ENCODE results near the gene DNAH7. TPM values are rescaled to one million over a fixed set of nuclear protein-coding genes. Genes with fewer than 3 reads are reported as not detected.

Gene DNAH7
- total and polyA plus RNA-seq, 2 of the 13 experiments (the other 11 are each of a cell fraction or from before 2014, with no cell fraction given), result 0.09 TPM; not detected in 1

DNA sequence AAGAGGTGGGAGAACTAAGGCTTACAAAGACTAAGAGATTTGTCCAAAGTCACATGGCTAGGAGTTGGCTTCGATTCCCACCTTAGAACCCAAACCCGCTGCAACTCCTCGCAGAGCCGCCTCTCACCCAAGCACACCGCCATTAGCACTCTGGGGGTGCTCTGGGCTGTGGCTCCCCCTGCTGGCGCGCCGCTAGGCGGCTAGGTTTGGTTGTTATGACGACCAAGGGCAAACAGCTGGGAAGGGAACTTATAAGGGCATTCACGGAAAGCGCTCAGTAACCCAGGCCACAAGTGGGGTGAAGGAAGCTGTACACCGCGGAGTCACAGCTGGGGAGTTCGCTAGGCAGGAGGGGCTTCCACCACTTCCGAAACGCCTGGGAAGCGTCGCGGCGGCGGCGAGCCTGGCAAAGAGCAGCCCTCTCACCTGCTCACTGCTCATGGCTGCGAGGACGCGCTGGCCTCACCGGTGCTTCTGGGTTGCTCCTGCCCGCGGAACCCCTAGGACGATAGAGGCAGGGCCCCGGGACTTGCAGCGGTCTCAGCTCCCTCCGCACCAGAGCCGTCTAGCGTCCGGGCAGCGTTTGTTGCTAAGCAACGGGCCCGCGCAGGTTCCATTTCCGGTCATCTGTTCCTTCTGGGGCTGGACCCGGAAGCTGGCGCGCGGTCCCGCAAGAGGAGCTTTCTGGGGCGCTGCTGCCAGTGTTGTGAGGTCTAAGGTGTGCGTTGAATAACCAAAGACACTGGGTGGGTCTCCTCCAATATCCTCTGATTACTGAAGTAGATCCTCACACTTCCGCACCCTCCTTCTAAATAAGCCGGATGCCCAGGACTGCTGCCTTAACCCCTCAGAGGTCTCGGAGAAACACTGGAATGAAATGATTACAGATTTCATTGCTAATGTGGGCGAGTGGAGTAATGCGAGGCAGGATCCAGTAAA is at the start of gene DNAH7 (continued):
- TF ChIP-seq NR3C1 (CRISPR knock-in tag; IDR thresholded peaks at IDR 0.05) (no peak), PHF8 (CRISPR knock-in tag; IDR thresholded peaks at IDR 0.05) (peak; percentile 46), NKX3-1 (CRISPR knock-in tag; IDR thresholded peaks at IDR 0.05) (no peak), RBFOX2 (IDR thresholded peaks at IDR 0.05; ENCODE audit: low read depth, low read length) (peak; percentile 65), ZNF678 (CRISPR knock-in tag; IDR thresholded peaks at IDR 0.05) (0 out of 2 replicates have a peak, but pooled peaks have one; percentile 36), SOX6 (IDR thresholded peaks at IDR 0.05) (no peak), SOX6 (CRISPR knock-in tag; IDR thresholded peaks at IDR 0.05) (no peak), TARDBP (CRISPR knock-in tag; IDR thresholded peaks at IDR 0.05) (peak; percentile 65; the same call in 1 of the 2 replicates), TOE1 (CRISPR knock-in tag; IDR thresholded peaks at IDR 0.05) (0 out of 2 replicates have a peak, but pooled peaks have one; percentile 59), SIN3B (IDR thresholded peaks at IDR 0.05; ENCODE audit: low read length) (peak; percentile 34; the same call in 1 of the 2 replicates), RNF2 (conservative IDR thresholded peaks at IDR 0.05; ENCODE audit: low read depth) (peak; percentile 73), NR1H2 (CRISPR knock-in tag; IDR thresholded peaks at IDR 0.05; ENCODE audit: borderline replicate concordance, low read depth) (no peak), KMT2B (CRISPR knock-in tag; IDR thresholded peaks at IDR 0.05) (no peak; the same call in 1 of the 2 replicates), ZNF652 (CRISPR knock-in tag; IDR thresholded peaks at IDR 0.05; ENCODE audit: borderline replicate concordance, low read depth) (no peak), ZFP41 (CRISPR knock-in tag; IDR thresholded peaks at IDR 0.05; ENCODE audit: borderline replicate concordance) (no peak)
- TF ChIP-seq, protein P1, sequence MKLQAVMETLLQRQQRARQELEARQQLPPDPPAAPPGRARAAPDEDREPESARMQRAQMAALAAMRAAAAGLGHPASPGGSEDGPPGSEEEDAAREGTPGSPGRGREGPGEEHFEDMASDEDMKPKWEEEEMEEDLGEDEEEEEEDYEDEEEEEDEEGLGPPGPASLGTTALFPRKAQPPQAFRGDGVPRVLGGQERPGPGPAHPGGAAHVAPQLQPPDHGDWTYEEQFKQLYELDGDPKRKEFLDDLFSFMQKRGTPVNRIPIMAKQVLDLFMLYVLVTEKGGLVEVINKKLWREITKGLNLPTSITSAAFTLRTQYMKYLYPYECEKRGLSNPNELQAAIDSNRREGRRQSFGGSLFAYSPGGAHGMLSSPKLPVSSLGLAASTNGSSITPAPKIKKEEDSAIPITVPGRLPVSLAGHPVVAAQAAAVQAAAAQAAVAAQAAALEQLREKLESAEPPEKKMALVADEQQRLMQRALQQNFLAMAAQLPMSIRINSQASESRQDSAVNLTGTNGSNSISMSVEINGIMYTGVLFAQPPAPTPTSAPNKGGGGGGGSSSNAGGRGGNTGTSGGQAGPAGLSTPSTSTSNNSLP (IDR thresholded peaks at IDR 0.05; ENCODE audit: low read depth, low read length), result peak; percentile 52; the same call in 1 of the 2 replicates
- TF ChIP-seq, protein P2, sequence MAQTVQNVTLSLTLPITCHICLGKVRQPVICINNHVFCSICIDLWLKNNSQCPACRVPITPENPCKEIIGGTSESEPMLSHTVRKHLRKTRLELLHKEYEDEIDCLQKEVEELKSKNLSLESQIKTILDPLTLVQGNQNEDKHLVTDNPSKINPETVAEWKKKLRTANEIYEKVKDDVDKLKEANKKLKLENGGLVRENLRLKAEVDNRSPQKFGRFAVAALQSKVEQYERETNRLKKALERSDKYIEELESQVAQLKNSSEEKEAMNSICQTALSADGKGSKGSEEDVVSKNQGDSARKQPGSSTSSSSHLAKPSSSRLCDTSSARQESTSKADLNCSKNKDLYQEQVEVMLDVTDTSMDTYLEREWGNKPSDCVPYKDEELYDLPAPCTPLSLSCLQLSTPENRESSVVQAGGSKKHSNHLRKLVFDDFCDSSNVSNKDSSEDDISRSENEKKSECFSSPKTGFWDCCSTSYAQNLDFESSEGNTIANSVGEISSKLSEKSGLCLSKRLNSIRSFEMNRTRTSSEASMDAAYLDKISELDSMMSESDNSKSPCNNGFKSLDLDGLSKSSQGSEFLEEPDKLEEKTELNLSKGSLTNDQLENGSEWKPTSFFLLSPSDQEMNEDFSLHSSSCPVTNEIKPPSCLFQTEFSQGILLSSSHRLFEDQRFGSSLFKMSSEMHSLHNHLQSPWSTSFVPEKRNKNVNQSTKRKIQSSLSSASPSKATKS (CRISPR knock-in tag; IDR thresholded peaks at IDR 0.05), result no peak
- TF ChIP-seq, protein P3, sequence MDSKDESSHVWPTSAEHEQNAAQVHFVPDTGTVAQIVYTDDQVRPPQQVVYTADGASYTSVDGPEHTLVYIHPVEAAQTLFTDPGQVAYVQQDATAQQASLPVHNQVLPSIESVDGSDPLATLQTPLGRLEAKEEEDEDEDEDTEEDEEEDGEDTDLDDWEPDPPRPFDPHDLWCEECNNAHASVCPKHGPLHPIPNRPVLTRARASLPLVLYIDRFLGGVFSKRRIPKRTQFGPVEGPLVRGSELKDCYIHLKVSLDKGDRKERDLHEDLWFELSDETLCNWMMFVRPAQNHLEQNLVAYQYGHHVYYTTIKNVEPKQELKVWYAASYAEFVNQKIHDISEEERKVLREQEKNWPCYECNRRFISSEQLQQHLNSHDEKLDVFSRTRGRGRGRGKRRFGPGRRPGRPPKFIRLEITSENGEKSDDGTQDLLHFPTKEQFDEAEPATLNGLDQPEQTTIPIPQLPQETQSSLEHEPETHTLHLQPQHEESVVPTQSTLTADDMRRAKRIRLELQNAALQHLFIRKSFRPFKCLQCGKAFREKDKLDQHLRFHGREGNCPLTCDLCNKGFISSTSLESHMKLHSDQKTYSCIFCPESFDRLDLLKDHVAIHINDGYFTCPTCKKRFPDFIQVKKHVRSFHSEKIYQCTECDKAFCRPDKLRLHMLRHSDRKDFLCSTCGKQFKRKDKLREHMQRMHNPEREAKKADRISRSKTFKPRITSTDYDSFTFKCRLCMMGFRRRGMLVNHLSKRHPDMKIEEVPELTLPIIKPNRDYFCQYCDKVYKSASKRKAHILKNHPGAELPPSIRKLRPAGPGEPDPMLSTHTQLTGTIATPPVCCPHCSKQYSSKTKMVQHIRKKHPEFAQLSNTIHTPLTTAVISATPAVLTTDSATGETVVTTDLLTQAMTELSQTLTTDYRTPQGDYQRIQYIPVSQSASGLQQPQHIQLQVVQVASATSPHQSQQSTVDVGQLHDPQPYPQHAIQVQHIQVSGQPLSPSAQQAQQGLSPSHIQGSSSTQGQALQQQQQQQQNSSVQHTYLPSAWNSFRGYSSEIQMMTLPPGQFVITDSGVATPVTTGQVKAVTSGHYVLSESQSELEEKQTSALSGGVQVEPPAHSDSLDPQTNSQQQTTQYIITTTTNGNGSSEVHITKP (CRISPR knock-in tag; IDR thresholded peaks at IDR 0.05; ENCODE audit: low read depth), result no peak
- TF ChIP-seq, protein P4, sequence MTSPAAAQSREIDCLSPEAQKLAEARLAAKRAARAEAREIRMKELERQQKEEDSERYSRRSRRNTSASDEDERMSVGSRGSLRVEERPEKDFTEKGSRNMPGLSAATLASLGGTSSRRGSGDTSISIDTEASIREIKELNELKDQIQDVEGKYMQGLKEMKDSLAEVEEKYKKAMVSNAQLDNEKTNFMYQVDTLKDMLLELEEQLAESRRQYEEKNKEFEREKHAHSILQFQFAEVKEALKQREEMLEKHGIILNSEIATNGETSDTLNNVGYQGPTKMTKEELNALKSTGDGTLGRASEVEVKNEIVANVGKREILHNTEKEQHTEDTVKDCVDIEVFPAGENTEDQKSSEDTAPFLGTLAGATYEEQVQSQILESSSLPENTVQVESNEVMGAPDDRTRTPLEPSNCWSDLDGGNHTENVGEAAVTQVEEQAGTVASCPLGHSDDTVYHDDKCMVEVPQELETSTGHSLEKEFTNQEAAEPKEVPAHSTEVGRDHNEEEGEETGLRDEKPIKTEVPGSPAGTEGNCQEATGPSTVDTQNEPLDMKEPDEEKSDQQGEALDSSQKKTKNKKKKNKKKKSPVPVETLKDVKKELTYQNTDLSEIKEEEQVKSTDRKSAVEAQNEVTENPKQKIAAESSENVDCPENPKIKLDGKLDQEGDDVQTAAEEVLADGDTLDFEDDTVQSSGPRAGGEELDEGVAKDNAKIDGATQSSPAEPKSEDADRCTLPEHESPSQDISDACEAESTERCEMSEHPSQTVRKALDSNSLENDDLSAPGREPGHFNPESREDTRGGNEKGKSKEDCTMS (CRISPR knock-in tag; conservative IDR thresholded peaks at IDR 0.05), result no peak

All from HepG2 (cell line).